Mesenchymal stem cell (in vitro differentiated cells and primary cell): Measurements from ENCODE around the gene POLK.
A peak's percentile ranks its signal among the peaks of the same experiment; 100 is the strongest.
"Not testable (repeated sequence)": the region's sequence is repeated elsewhere in the genome, so short reads cannot be mapped to it uniquely, and the experiment has no call there.

Experiments used
- DNase-seq: peaks from one replicate; pipeline ENCODE4 v3.0.0-alpha.2; 2013
- H2AFZ ChIP-seq: one replicate; pipeline ENCODE4 v1.6.1; 2013; ENCODE audit warnings: low read depth, mild to moderate bottlenecking, control low read depth, inconsistent platforms, low read length, moderate library complexity
- H2AK5ac ChIP-seq: 2 replicates; pipeline ENCODE4 v1.6.1; 2013; ENCODE audit warnings: low read length, moderate library complexity, mild to moderate bottlenecking, inconsistent platforms; ENCODE audit not compliant: severe bottlenecking
- H2BK120ac ChIP-seq: one replicate; pipeline ENCODE4 v1.6.1; 2013; ENCODE audit warnings: low read depth, mild to moderate bottlenecking, inconsistent platforms, low read length, moderate library complexity
- H2BK12ac ChIP-seq, 2 experiments: one replicate each; pipeline ENCODE4 v1.6.1; 2013; ENCODE audit warnings: inconsistent platforms in 2 of 2, low read length in 2 of 2, mild to moderate bottlenecking in 2 of 2, moderate library complexity in 2 of 2, control low read depth in 1 of 2
- H2BK15ac ChIP-seq: one replicate; pipeline ENCODE4 v1.6.1; 2013; ENCODE audit warnings: mild to moderate bottlenecking, low read depth, inconsistent platforms; ENCODE audit not compliant: poor library complexity, severe bottlenecking
- H2BK5ac ChIP-seq: 2 replicates; pipeline ENCODE4 v1.6.1; 2013; ENCODE audit warnings: low read depth, mild to moderate bottlenecking, low read length, control low read depth, inconsistent platforms; ENCODE audit not compliant: poor library complexity, severe bottlenecking
- H3K14ac ChIP-seq, 2 experiments: one replicate each; pipeline ENCODE4 v1.6.1; 2013; ENCODE audit warnings: inconsistent platforms in 2 of 2, low read length in 2 of 2, control low read depth in 1 of 2, mild to moderate bottlenecking in 1 of 2, moderate library complexity in 1 of 2
- H3K18ac ChIP-seq, 2 experiments: one replicate each; pipeline ENCODE4 v1.6.1; 2013; ENCODE audit warnings: inconsistent platforms in 2 of 2, low read length in 2 of 2, control low read depth in 1 of 2, low read depth in 1 of 2, mild to moderate bottlenecking in 1 of 2
- H3K23ac ChIP-seq, 2 experiments: one replicate each; pipeline ENCODE4 v1.6.1; 2013; ENCODE audit warnings: inconsistent platforms in 2 of 2, low read length in 2 of 2, mild to moderate bottlenecking in 2 of 2, moderate library complexity in 2 of 2, control low read depth in 1 of 2
- H3K27ac ChIP-seq: 2 replicates; pipeline ENCODE4 v1.5.1; 2013; ENCODE audit warnings: mild to moderate bottlenecking, moderate library complexity, low read length, control low read depth, inconsistent platforms; ENCODE audit not compliant: poor library complexity, severe bottlenecking
- H3K27me3 ChIP-seq, 2 experiments: 2 replicates each; pipeline versions ENCODE4 v1.6.1 to v1.7.0; 2013; ENCODE audit warnings: low read length in 2 of 2, mild to moderate bottlenecking in 2 of 2, moderate library complexity in 2 of 2, control low read depth in 1 of 2, inconsistent platforms in 1 of 2; ENCODE audit not compliant: control insufficient read depth in 1 of 2, insufficient read depth in 1 of 2
- H3K36me3 ChIP-seq, 2 experiments: 2 replicates each; pipeline versions ENCODE4 v1.6.1 to v1.7.0; 2013; ENCODE audit warnings: low read length in 2 of 2, control low read depth in 1 of 2, inconsistent platforms in 1 of 2, low read depth in 1 of 2, mild to moderate bottlenecking in 1 of 2; ENCODE audit not compliant: insufficient read depth in 2 of 2, control insufficient read depth in 1 of 2
- H3K4ac ChIP-seq, 2 experiments: one replicate each; pipeline ENCODE4 v1.6.1; 2013; ENCODE audit warnings: inconsistent platforms in 2 of 2, low read length in 2 of 2, mild to moderate bottlenecking in 2 of 2, moderate library complexity in 2 of 2, control low read depth in 1 of 2, low read depth in 1 of 2
- H3K4me1 ChIP-seq: 2 replicates; pipeline ENCODE4 v1.6.1; 2013; ENCODE audit warnings: low read depth, low read length, control low read depth; ENCODE audit not compliant: control insufficient read depth, insufficient read depth
- H3K4me2 ChIP-seq: 2 replicates; pipeline ENCODE4 v1.6.1; 2013; ENCODE audit warnings: low read length, mild to moderate bottlenecking, inconsistent platforms; ENCODE audit not compliant: poor library complexity, severe bottlenecking
- H3K4me3 ChIP-seq, 2 experiments: 2 replicates each; pipeline versions ENCODE4 v1.5.1 to v1.7.0; 2013; ENCODE audit warnings: low read length in 2 of 2, mild to moderate bottlenecking in 2 of 2, control low read depth in 1 of 2, low read depth in 1 of 2; ENCODE audit not compliant: insufficient read depth in 1 of 2
- H3K79me1 ChIP-seq: replicated peaks from 2 replicates; pipeline ENCODE4 v1.6.1; 2013; ENCODE audit warnings: mild to moderate bottlenecking, control low read depth, low read length, inconsistent platforms; ENCODE audit not compliant: poor library complexity, severe bottlenecking
- H3K9ac ChIP-seq: 2 replicates; pipeline ENCODE4 v1.7.0; 2013; ENCODE audit warnings: mild to moderate bottlenecking, low read length, moderate library complexity
- H3K9me3 ChIP-seq: 2 replicates; pipeline ENCODE4 v1.7.0; 2013; ENCODE audit warnings: mild to moderate bottlenecking, low read length; ENCODE audit not compliant: control insufficient read depth
- H4K8ac ChIP-seq: one replicate; pipeline ENCODE4 v1.6.1; 2013; ENCODE audit warnings: inconsistent platforms, mild to moderate bottlenecking, low read length, moderate library complexity
- H4K91ac ChIP-seq: one replicate; pipeline ENCODE4 v1.6.1; 2013; ENCODE audit warnings: mild to moderate bottlenecking, low read length, inconsistent platforms
- WGBS: methylation state at CpG from one replicate; pipeline ENCODE4 v1.1.7; 2013; ENCODE audit warnings: mixed read lengths; 5-methylcytosine and 5-hydroxymethylcytosine counted together

Gene POLK

DNA sequence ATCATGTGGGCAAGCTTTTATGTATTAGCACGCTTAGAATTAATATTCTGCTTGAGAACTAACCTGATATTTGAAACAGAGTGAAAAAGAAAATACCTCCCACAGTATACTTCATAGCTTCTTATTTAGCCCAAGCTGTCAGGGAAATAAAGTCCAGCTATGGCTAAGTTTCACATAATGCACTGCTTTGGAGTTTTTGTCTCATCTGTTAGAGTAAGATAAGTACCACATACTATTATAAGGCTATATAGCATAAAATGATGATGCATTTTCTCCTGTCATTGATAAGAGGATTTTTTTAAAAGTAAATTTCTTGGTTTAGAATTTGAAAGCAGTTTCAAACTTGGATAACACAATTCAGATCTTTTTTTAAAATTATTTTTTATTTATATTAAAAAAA is 97.2 kb downstream of the POLK start:
- H3K23ac ChIP-seq: no peak overlapping the region
- H3K4me1 ChIP-seq: peaks cover 5% of the 10 kb centered on the region
- no peak overlapping the region for H3K27ac ChIP-seq
- no peak overlapping the region for H3K14ac ChIP-seq
- no peaks in the 10 kb centered on the region for H3K27me3 ChIP-seq
- no peak overlapping the region for H2BK12ac ChIP-seq
- H3K4ac ChIP-seq: no peak overlapping the region
- H4K8ac ChIP-seq: no peak overlapping the region
- H3K79me1 ChIP-seq: peaks cover 8% of the 10 kb centered on the region
- H3K9me3 ChIP-seq: no peaks in the 10 kb centered on the region
- no peak overlapping the region for H3K4me2 ChIP-seq
- H2BK120ac ChIP-seq: peak overlapping the region; percentile 19
- no peak overlapping the region for H2AK5ac ChIP-seq
- H2BK5ac ChIP-seq: no peak overlapping the region
- H3K9ac ChIP-seq: no peak overlapping the region
- DNase-seq: no peak
- H3K18ac ChIP-seq: no peak overlapping the region
- no peak overlapping the region for H3K4me3 ChIP-seq
- H2BK15ac ChIP-seq: no peak overlapping the region
- no CpG with 5 or more reads among the region's 1 CpG for WGBS
- H2AFZ ChIP-seq: no peak overlapping the region
- H3K36me3 ChIP-seq: peaks cover 0 to 5% of the 10 kb centered on the region in 2 experiments
- H4K91ac ChIP-seq: no peak overlapping the region

DNA sequence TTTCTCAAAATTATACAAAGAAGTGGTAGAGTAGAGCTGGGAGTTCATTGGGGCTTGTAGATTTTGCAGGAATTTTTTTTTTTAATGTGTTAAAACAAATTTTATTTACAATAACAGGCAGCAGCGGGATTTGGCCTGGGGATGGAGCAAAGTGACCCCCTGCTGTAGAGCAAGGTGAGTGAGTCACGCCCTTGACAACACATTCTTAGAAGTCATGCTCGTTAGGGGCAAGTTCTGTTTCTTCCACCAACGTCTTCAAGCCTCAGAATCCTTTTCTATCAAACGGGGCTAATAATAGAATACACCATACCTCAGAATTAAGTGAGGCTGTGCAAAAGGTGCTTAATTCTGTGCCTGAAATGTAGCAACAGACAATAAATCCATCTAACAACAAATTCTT is 98.5 kb downstream of the POLK start:
- Histone ChIP-seq H4K91ac (no peak overlapping the region), H3K14ac (no peak overlapping the region), H3K4me1 (peaks cover 5% of the 10 kb centered on the region), H3K79me1 (peaks cover 7% of the 10 kb centered on the region), H2BK5ac (no peak overlapping the region), H3K23ac (no peak overlapping the region), H4K8ac (no peak overlapping the region), H2AK5ac (no peak overlapping the region), H3K4me3 (no peak overlapping the region), H3K27me3 (no peaks in the 10 kb centered on the region), H2BK12ac (no peak overlapping the region), H2BK15ac (no peak overlapping the region), H3K36me3 (peaks cover 0 to 4% of the 10 kb centered on the region in 2 experiments), H2AFZ (no peak overlapping the region), H3K4ac (no peak overlapping the region), H3K4me2 (no peak overlapping the region), H3K9ac (no peak overlapping the region), H3K27ac (no peak overlapping the region), H2BK120ac (no peak overlapping the region), H3K9me3 (no peaks in the 10 kb centered on the region), H3K18ac (peak overlapping the region in 1 of 2 experiments; percentile 11)
- 54% methylated on average over 3 of the region's 5 CpGs for WGBS
- no peak for DNase-seq

DNA sequence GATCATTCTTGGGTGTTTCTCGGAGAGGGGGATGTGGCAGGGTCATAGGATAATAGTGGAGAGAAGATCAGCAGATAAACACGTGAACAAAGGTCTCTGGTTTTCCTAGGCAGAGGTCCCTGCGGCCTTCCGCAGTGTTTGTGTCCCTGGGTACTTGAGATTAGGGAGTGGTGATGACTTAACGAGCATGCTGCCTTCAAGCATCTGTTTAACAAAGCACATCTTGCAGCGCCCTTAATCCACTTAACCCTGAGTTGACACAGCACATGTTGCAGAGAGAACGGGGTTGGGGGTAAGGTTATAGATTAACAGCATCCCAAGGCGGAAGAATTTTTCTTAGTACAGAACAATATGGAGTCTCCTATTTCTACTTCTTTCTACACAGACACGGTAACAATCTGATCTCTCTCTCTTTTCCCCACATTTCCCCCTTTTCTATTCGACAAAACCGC is 99.2 kb downstream of the POLK start:
- Histone ChIP-seq H2BK5ac (peak overlapping the region; percentile 92), H3K23ac (peak overlapping the region in 1 of 2 experiments; percentile 96), H3K4me2 (peak overlapping the region; percentile 86), H4K8ac (peak overlapping the region; percentile 98), H3K4me3 (peak overlapping the region; percentile 68 to 83), H3K27ac (peak overlapping the region; percentile 49), H3K9ac (peak overlapping the region; percentile 84)
- not testable (repeated sequence) for H2AK5ac ChIP-seq, H3K4me1 ChIP-seq, H2BK12ac ChIP-seq, H3K27me3 ChIP-seq, H3K18ac ChIP-seq, H3K79me1 ChIP-seq, H3K9me3 ChIP-seq, H3K14ac ChIP-seq, H2AFZ ChIP-seq, H4K91ac ChIP-seq, H2BK120ac ChIP-seq, H3K36me3 ChIP-seq, H3K4ac ChIP-seq, H2BK15ac ChIP-seq
- peak; percentile 38 for DNase-seq
- 0% methylated on average over 9 of the region's 11 CpGs for WGBS

DNA sequence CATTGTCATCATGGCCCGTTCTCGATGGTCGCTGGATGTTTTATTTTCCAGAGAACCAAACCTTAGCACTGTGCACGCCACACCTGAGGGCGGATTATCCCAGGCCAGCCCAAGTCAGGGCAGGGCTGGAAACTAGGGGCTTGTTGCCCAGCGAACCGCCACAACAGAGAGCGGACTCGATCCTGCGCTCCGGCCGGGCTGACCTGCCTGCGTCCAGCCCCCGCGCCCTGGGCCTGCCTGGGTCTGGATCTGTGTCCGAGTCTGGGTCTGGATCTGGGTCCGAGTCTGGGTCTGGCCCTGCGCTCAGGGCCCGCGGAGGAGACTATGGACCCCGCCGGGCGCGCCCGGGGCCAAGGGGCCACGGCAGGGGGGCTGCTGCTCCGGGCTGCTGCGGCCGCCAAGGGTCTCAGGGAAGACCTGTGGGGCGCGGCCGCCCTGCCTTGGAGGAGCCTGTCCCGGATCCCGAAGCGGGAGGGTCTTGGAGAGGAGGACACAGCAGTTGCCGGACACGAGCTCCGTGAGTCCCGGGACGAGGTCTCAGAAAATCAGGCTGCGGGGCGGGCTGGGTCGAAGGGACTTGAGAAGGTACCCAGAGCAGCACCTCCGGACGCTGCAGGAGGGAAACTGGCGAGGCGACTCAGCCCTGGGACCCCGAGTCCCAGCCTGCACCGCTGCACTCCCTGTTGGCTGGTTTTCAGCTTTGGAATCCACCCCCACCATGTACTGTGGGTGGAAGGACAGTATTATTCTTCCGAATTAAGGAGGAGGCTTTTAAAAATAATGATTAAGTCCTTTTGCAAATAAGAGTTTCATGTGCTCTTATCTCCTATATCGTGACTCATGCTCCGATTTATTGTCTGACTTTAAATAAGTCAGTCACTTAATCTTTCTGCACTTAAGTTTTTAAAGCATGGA is 99.9 kb downstream of the POLK start, which contains the start of gene ANKDD1B:
TSS of gene ANKDD1B (plus strand) at position 143 of the 915 bp plus-strand sequence. CDS start at position 325, 182 bp downstream.
- peak within 1 kb of the TSS; percentile 91 to 94 for H3K18ac ChIP-seq
- H2AK5ac ChIP-seq: peak within 1 kb of the TSS; percentile 1
- peak within 1 kb of the TSS; percentile 96 to 98 for H3K23ac ChIP-seq
- H4K8ac ChIP-seq: peak within 1 kb of the TSS; percentile 98
- H4K91ac ChIP-seq: peak within 1 kb of the TSS; percentile 97
- H3K4ac ChIP-seq: peak within 1 kb of the TSS; percentile 89 to 95
- peak within 1 kb of the TSS; percentile 72 for H2AFZ ChIP-seq
- H3K14ac ChIP-seq: peak within 1 kb of the TSS in 1 of 2 experiments; percentile 82
- peak within 1 kb of the TSS; percentile 80 for H2BK15ac ChIP-seq
- H3K4me3 ChIP-seq: peak within 1 kb of the TSS; percentile 68 to 83
- peak within 1 kb of the TSS; percentile 92 for H2BK5ac ChIP-seq
- peak within 1 kb of the TSS; percentile 38 to 91 for H2BK12ac ChIP-seq
- peak within 1 kb of the TSS; percentile 84 for H3K9ac ChIP-seq
- 2% methylated on average over 47 of the region's 52 CpGs for WGBS
- peaks cover 5% of the 10 kb centered on the region for H3K4me1 ChIP-seq
- peak within 1 kb of the TSS; percentile 49 for H3K27ac ChIP-seq
- peak; percentile 68 for DNase-seq
- peaks cover 7% of the 10 kb centered on the region for H3K79me1 ChIP-seq
- peak within 1 kb of the TSS; percentile 94 for H2BK120ac ChIP-seq
- peak within 1 kb of the TSS; percentile 86 for H3K4me2 ChIP-seq
- no peaks in the 10 kb centered on the region for H3K27me3 ChIP-seq
- no peaks in the 10 kb centered on the region for H3K9me3 ChIP-seq
- peaks cover 0 to 3% of the 10 kb centered on the region in 2 experiments for H3K36me3 ChIP-seq
